ENCODE measurements around the gene PAK1. TPM values are rescaled to one million over a fixed set of nuclear protein-coding genes. Genes with fewer than 3 reads are reported as not detected.

PAK1 gene
- total and polyA plus RNA-seq, 2 of the 8 experiments (the other 6 are each of a cell fraction or from before 2014, with no cell fraction given), result 87.7 to 151 TPM

- TF ChIP-seq, protein P1, sequence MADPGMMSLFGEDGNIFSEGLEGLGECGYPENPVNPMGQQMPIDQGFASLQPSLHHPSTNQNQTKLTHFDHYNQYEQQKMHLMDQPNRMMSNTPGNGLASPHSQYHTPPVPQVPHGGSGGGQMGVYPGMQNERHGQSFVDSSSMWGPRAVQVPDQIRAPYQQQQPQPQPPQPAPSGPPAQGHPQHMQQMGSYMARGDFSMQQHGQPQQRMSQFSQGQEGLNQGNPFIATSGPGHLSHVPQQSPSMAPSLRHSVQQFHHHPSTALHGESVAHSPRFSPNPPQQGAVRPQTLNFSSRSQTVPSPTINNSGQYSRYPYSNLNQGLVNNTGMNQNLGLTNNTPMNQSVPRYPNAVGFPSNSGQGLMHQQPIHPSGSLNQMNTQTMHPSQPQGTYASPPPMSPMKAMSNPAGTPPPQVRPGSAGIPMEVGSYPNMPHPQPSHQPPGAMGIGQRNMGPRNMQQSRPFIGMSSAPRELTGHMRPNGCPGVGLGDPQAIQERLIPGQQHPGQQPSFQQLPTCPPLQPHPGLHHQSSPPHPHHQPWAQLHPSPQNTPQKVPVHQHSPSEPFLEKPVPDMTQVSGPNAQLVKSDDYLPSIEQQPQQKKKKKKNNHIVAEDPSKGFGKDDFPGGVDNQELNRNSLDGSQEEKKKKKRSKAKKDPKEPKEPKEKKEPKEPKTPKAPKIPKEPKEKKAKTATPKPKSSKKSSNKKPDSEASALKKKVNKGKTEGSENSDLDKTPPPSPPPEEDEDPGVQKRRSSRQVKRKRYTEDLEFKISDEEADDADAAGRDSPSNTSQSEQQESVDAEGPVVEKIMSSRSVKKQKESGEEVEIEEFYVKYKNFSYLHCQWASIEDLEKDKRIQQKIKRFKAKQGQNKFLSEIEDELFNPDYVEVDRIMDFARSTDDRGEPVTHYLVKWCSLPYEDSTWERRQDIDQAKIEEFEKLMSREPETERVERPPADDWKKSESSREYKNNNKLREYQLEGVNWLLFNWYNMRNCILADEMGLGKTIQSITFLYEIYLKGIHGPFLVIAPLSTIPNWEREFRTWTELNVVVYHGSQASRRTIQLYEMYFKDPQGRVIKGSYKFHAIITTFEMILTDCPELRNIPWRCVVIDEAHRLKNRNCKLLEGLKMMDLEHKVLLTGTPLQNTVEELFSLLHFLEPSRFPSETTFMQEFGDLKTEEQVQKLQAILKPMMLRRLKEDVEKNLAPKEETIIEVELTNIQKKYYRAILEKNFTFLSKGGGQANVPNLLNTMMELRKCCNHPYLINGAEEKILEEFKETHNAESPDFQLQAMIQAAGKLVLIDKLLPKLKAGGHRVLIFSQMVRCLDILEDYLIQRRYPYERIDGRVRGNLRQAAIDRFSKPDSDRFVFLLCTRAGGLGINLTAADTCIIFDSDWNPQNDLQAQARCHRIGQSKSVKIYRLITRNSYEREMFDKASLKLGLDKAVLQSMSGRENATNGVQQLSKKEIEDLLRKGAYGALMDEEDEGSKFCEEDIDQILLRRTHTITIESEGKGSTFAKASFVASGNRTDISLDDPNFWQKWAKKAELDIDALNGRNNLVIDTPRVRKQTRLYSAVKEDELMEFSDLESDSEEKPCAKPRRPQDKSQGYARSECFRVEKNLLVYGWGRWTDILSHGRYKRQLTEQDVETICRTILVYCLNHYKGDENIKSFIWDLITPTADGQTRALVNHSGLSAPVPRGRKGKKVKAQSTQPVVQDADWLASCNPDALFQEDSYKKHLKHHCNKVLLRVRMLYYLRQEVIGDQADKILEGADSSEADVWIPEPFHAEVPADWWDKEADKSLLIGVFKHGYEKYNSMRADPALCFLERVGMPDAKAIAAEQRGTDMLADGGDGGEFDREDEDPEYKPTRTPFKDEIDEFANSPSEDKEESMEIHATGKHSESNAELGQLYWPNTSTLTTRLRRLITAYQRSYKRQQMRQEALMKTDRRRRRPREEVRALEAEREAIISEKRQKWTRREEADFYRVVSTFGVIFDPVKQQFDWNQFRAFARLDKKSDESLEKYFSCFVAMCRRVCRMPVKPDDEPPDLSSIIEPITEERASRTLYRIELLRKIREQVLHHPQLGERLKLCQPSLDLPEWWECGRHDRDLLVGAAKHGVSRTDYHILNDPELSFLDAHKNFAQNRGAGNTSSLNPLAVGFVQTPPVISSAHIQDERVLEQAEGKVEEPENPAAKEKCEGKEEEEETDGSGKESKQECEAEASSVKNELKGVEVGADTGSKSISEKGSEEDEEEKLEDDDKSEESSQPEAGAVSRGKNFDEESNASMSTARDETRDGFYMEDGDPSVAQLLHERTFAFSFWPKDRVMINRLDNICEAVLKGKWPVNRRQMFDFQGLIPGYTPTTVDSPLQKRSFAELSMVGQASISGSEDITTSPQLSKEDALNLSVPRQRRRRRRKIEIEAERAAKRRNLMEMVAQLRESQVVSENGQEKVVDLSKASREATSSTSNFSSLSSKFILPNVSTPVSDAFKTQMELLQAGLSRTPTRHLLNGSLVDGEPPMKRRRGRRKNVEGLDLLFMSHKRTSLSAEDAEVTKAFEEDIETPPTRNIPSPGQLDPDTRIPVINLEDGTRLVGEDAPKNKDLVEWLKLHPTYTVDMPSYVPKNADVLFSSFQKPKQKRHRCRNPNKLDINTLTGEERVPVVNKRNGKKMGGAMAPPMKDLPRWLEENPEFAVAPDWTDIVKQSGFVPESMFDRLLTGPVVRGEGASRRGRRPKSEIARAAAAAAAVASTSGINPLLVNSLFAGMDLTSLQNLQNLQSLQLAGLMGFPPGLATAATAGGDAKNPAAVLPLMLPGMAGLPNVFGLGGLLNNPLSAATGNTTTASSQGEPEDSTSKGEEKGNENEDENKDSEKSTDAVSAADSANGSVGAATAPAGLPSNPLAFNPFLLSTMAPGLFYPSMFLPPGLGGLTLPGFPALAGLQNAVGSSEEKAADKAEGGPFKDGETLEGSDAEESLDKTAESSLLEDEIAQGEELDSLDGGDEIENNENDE (IDR thresholded peaks at IDR 0.05; ENCODE audit: insufficient replicate concordance, low read length), result no peak
- TF ChIP-seq JUN (IDR thresholded peaks at IDR 0.05; ENCODE audit: low read depth, low read length), result no peak
- no peak for TF ChIP-seq KDM4A (IDR thresholded peaks at IDR 0.05; ENCODE audit: low read depth, low read length, severe bottlenecking)
- TF ChIP-seq NRF1 (IDR thresholded peaks at IDR 0.05; ENCODE audit: low read depth, low read length), result no peak
- TF ChIP-seq SIX5 (IDR thresholded peaks at IDR 0.05; ENCODE audit: low read depth, low read length), result no peak
- TF ChIP-seq ZNF274 (IDR thresholded peaks at IDR 0.05; ENCODE audit: borderline replicate concordance, extremely low read depth, low read length), result no peak
Observed at GRCh38 chr11:77312107-77312506, 161.8 kb downstream of the PAK1 start (continued).
